ENCODE measurements around the gene NEURL1B. TPM values are rescaled to one million over a fixed set of nuclear protein-coding genes. Genes with fewer than 3 reads are reported as not detected.

Gene NEURL1B
- total and polyA plus RNA-seq, 2 experiments from 2014 or later, result 0.13 to 1.8 TPM

GRCh38 chr5:172683645-172684471, 42.8 kb downstream of the NEURL1B start:
- Histone ChIP-seq H3K36me3 (ENCODE audit: low read depth) (no peaks in the 10 kb centered on the region), H3K4me1 (ENCODE audit: insufficient read depth) (no peaks in the 10 kb centered on the region), H2AFZ (no peak overlapping the region), H3K9ac (no peak overlapping the region), H3K79me2 (ENCODE audit: insufficient read depth) (no peaks in the 10 kb centered on the region), H3K27me3 (replicated peaks; ENCODE audit: insufficient read depth) (no peaks in the 10 kb centered on the region), H3K9me2 (ENCODE audit: insufficient read depth) (no peaks in the 10 kb centered on the region), H4K20me1 (ENCODE audit: insufficient read depth) (no peaks in the 10 kb centered on the region), H3K4me3 (no peak overlapping the region), H3K27ac (no peak overlapping the region), H3F3A (ENCODE audit: insufficient read depth) (no peaks in the 10 kb centered on the region), H3K9me3 (ENCODE audit: low read depth) (no peaks in the 10 kb centered on the region), H3K4me2 (ENCODE audit: unreplicated experiment) (no peak overlapping the region)
- 51 to 59% methylated on average over 59 to 99 of the region's 125 CpGs for WGBS, 2 experiments (ENCODE audit: low coverage in 1 of 2, low lambda C conversion rate in 2 of 2, missing lambda C conversion rate in 2 of 2)
- in situ Hi-C loops (cut with MboI), result no loop called here
- DNase-seq, result no peak
- TF ChIP-seq EZH2phosphoT487 (IDR thresholded peaks at IDR 0.05; ENCODE audit: insufficient read depth, low read depth) (no peak), EZH2 (IDR thresholded peaks at IDR 0.05; ENCODE audit: insufficient read depth, poor library complexity, severe bottlenecking) (no peak)

- in situ Hi-C loops (cut with MboI), result no loop called here
- H2AFZ ChIP-seq, result no peak overlapping the region
These were observed 44.0 kb downstream of the NEURL1B start for GRCh38 chr5:172685091-172685490.

GRCh38 chr5:172686111-172686510, 45.0 kb downstream of the NEURL1B start:
- no peaks in the 10 kb centered on the region for H3K9me3 ChIP-seq (ENCODE audit: low read depth)
- no peak overlapping the region for H3K4me2 ChIP-seq (ENCODE audit: unreplicated experiment)
- no peaks in the 10 kb centered on the region for H3K79me2 ChIP-seq (ENCODE audit: insufficient read depth)
- DNase-seq, result peak; percentile 8
- no peak overlapping the region for H3K4me3 ChIP-seq
- H3K4me1 ChIP-seq (ENCODE audit: insufficient read depth), result no peaks in the 10 kb centered on the region
- in situ Hi-C loops (cut with MboI), result no loop called here
- H3K27ac ChIP-seq, result no peak overlapping the region
- H3K9ac ChIP-seq, result no peak overlapping the region
- H3K36me3 ChIP-seq (ENCODE audit: low read depth), result no peaks in the 10 kb centered on the region
- H3F3A ChIP-seq (ENCODE audit: insufficient read depth), result no peaks in the 10 kb centered on the region
- H3K9me2 ChIP-seq (ENCODE audit: insufficient read depth), result no peaks in the 10 kb centered on the region
- H2AFZ ChIP-seq, result no peak overlapping the region
- 91 to 93% methylated on average over 10 of the region's 10 CpGs for WGBS, 2 experiments (ENCODE audit: low coverage in 1 of 2, low lambda C conversion rate in 2 of 2, missing lambda C conversion rate in 2 of 2)
- H4K20me1 ChIP-seq (ENCODE audit: insufficient read depth), result no peaks in the 10 kb centered on the region
- no peaks in the 10 kb centered on the region for H3K27me3 ChIP-seq (replicated peaks; ENCODE audit: insufficient read depth)
- TF ChIP-seq EZH2 (IDR thresholded peaks at IDR 0.05; ENCODE audit: insufficient read depth, poor library complexity, severe bottlenecking) (no peak), EZH2phosphoT487 (IDR thresholded peaks at IDR 0.05; ENCODE audit: insufficient read depth, low read depth) (no peak)

More at GRCh38 chr5:172685091-172685490, 44.0 kb downstream of the NEURL1B start:
- TF ChIP-seq EZH2 (IDR thresholded peaks at IDR 0.05; ENCODE audit: insufficient read depth, poor library complexity, severe bottlenecking) (no peak), EZH2phosphoT487 (IDR thresholded peaks at IDR 0.05; ENCODE audit: insufficient read depth, low read depth) (no peak)
- WGBS, 2 experiments (ENCODE audit: low coverage in 1 of 2, low lambda C conversion rate in 2 of 2, missing lambda C conversion rate in 2 of 2), result 94 to 95% methylated on average over 4 of the region's 4 CpGs
- Histone ChIP-seq H3K27me3 (replicated peaks; ENCODE audit: insufficient read depth) (no peaks in the 10 kb centered on the region), H3K9me3 (ENCODE audit: low read depth) (no peaks in the 10 kb centered on the region), H3K9me2 (ENCODE audit: insufficient read depth) (no peaks in the 10 kb centered on the region), H3K4me3 (no peak overlapping the region), H3K36me3 (ENCODE audit: low read depth) (no peaks in the 10 kb centered on the region), H3K27ac (no peak overlapping the region), H3K4me1 (ENCODE audit: insufficient read depth) (no peaks in the 10 kb centered on the region), H3K4me2 (ENCODE audit: unreplicated experiment) (no peak overlapping the region), H3F3A (ENCODE audit: insufficient read depth) (no peaks in the 10 kb centered on the region), H3K79me2 (ENCODE audit: insufficient read depth) (no peaks in the 10 kb centered on the region), H4K20me1 (ENCODE audit: insufficient read depth) (no peaks in the 10 kb centered on the region), H3K9ac (no peak overlapping the region)
- no peak for DNase-seq

GRCh38 chr5:172686539-172687390, 45.7 kb downstream of the NEURL1B start:
- Histone ChIP-seq H3K36me3 (ENCODE audit: low read depth) (no peaks in the 10 kb centered on the region), H3K4me1 (ENCODE audit: insufficient read depth) (no peaks in the 10 kb centered on the region), H3K27me3 (replicated peaks; ENCODE audit: insufficient read depth) (no peaks in the 10 kb centered on the region), H3K27ac (no peak overlapping the region), H3K9me2 (ENCODE audit: insufficient read depth) (no peaks in the 10 kb centered on the region), H4K20me1 (ENCODE audit: insufficient read depth) (no peaks in the 10 kb centered on the region), H3F3A (ENCODE audit: insufficient read depth) (no peaks in the 10 kb centered on the region), H3K9ac (no peak overlapping the region), H3K9me3 (ENCODE audit: low read depth) (no peaks in the 10 kb centered on the region), H2AFZ (no peak overlapping the region), H3K79me2 (ENCODE audit: insufficient read depth) (no peaks in the 10 kb centered on the region), H3K4me2 (ENCODE audit: unreplicated experiment) (no peak overlapping the region), H3K4me3 (no peak overlapping the region)
- TF ChIP-seq EZH2phosphoT487 (IDR thresholded peaks at IDR 0.05; ENCODE audit: insufficient read depth, low read depth), result no peak
- TF ChIP-seq EZH2 (IDR thresholded peaks at IDR 0.05; ENCODE audit: insufficient read depth, poor library complexity, severe bottlenecking), result no peak
- DNase-seq, result no peak
- in situ Hi-C loops (cut with MboI), result no loop called here
- 95 to 97% methylated on average over 22 to 37 of the region's 37 CpGs for WGBS, 2 experiments (ENCODE audit: low coverage in 1 of 2, low lambda C conversion rate in 2 of 2, missing lambda C conversion rate in 2 of 2)
